ENCODE data around the gene MYBPC3.

The MYBPC3 gene

GRCh38 chr11:47390422-47390760 is 37.9 kb upstream of the MYBPC3 start:
- no peak for DNase-seq (ENCODE audit: extremely low read depth, low read depth)
- no peak for TF ChIP-seq CTCF (IDR thresholded peaks at IDR 0.05; ENCODE audit: low read depth, low read length)

- TF ChIP-seq CTCF (IDR thresholded peaks at IDR 0.05; ENCODE audit: low read depth, low read length) = no peak
Measured at GRCh38 chr11:47389577-47390421, 37.3 kb upstream of the MYBPC3 start.

GRCh38 chr11:47388697-47389576 is 36.4 kb upstream of the MYBPC3 start:
- DNase-seq (ENCODE audit: extremely low read depth, low read depth) = no peak
- TF ChIP-seq CTCF (IDR thresholded peaks at IDR 0.05; ENCODE audit: low read depth, low read length) = no peak

More at GRCh38 chr11:47389577-47390421, 37.3 kb upstream of the MYBPC3 start:
- no peak for DNase-seq (ENCODE audit: extremely low read depth, low read depth)

GRCh38 chr11:47387944-47388696 is 35.6 kb upstream of the MYBPC3 start:
- TF ChIP-seq CTCF (IDR thresholded peaks at IDR 0.05; ENCODE audit: low read depth, low read length) = no peak
- DNase-seq (ENCODE audit: extremely low read depth, low read depth) = no peak

GRCh38 chr11:47384498-47384897 is 32.0 kb upstream of the MYBPC3 start:
- no peak for DNase-seq (ENCODE audit: extremely low read depth, low read depth)
- no peak for TF ChIP-seq CTCF (IDR thresholded peaks at IDR 0.05; ENCODE audit: low read depth, low read length)

GRCh38 chr11:47383071-47383470 is 30.6 kb upstream of the MYBPC3 start:
- no peak for DNase-seq (ENCODE audit: extremely low read depth, low read depth)
- no peak for TF ChIP-seq CTCF (IDR thresholded peaks at IDR 0.05; ENCODE audit: low read depth, low read length)

Data from AG09319 (cell line).